DOHH2 (cell line): ENCODE results near the gene OVCA2.

Experiments used
- H3F3A ChIP-seq: fragments of 200-600 bp; sonication (generic), shearing (Covaris generic); 2 replicates; pipeline ENCODE4 v1.6.0; 2016; ENCODE audit warnings: antibody characterized with exemption, mild to moderate bottlenecking; ENCODE audit not compliant: control insufficient read depth, insufficient read depth
- H3K27ac ChIP-seq: fragments of 200-600 bp; sonication (generic); 2 replicates; pipeline ENCODE4 v1.5.1; 2014; ENCODE audit warnings: low read depth, mild to moderate bottlenecking, low read length, moderate library complexity
- H3K27me3 ChIP-seq: fragments of 200-600 bp; sonication (generic); 2 replicates; pipeline ENCODE4 v1.6.1; 2014; ENCODE audit warnings: mild to moderate bottlenecking, low read length, mixed read lengths; ENCODE audit not compliant: control insufficient read depth
- H3K36me3 ChIP-seq: fragments of 200-600 bp; sonication (generic); 2 replicates; pipeline ENCODE4 v1.6.1; 2014; ENCODE audit warnings: mild to moderate bottlenecking, low read length, moderate library complexity, mixed read lengths; ENCODE audit not compliant: control insufficient read depth
- H3K4me1 ChIP-seq: fragments of 200-600 bp; sonication (generic); 2 replicates; pipeline ENCODE4 v1.6.1; 2014; ENCODE audit warnings: mild to moderate bottlenecking, low read length, mixed read lengths; ENCODE audit not compliant: control insufficient read depth
- H3K4me2 ChIP-seq: fragments of 200-600 bp; sonication (generic); 2 replicates; pipeline ENCODE4 v1.6.0; 2014; ENCODE audit warnings: mild to moderate bottlenecking, low read length, moderate library complexity
- H3K4me3 ChIP-seq: fragments of 200-600 bp; sonication (generic); 2 replicates; pipeline ENCODE4 v1.5.1; 2014; ENCODE audit warnings: mild to moderate bottlenecking, low read length, mixed read lengths
- H3K79me2 ChIP-seq: fragments of 200-600 bp; sonication (generic); 2 replicates; pipeline ENCODE4 v1.6.1; 2014; ENCODE audit warnings: mild to moderate bottlenecking, low read length, mixed read lengths; ENCODE audit not compliant: control insufficient read depth
- H3K9me2 ChIP-seq: fragments of 200-600 bp; sonication (generic); replicated peaks from 2 replicates; pipeline ENCODE4 v1.6.1; 2014; ENCODE audit warnings: mild to moderate bottlenecking, low read length, mixed read lengths; ENCODE audit not compliant: control insufficient read depth
- H3K9me3 ChIP-seq: fragments of 200-600 bp; sonication (generic); 2 replicates; pipeline ENCODE4 v1.6.1; 2014; ENCODE audit warnings: antibody characterized with exemption, low read length, mixed read lengths; ENCODE audit not compliant: control insufficient read depth, insufficient read depth
- H4K20me1 ChIP-seq: fragments of 200-600 bp; sonication (generic); 2 replicates; pipeline ENCODE4 v1.6.0; 2014; ENCODE audit warnings: low read depth, mild to moderate bottlenecking, antibody characterized with exemption, low read length, moderate library complexity; ENCODE audit not compliant: control insufficient read depth, insufficient read depth
- CTCF ChIP-seq: fragments of 200-600 bp; sonication (generic); IDR thresholded peaks from one replicate; pipeline ENCODE4 v1.5.1; 2014; ENCODE audit warnings: antibody characterized with exemption, mild to moderate bottlenecking, low read depth, low read length; ENCODE audit not compliant: poor library complexity, severe bottlenecking
- EZH2phosphoT487 ChIP-seq: fragments of 200-600 bp; sonication (generic); IDR thresholded peaks from 2 replicates; pipeline ENCODE4 v1.6.1; 2017; ENCODE audit warnings: borderline replicate concordance, mild to moderate bottlenecking, antibody characterized with exemption, low read length, moderate library complexity, mixed read lengths

OVCA2 gene

GRCh38 chr17:2023692-2024571, 17.9 kb upstream of the OVCA2 start:
- Histone ChIP-seq H4K20me1 (no peaks in the 10 kb centered on the region; the same call in 1 of the 2 replicates), H3K4me2 (no peak overlapping the region), H3K4me3 (no peak overlapping the region), H3K27me3 (peaks cover 70% of the 10 kb centered on the region), H3K79me2 (no peaks in the 10 kb centered on the region), H3K36me3 (no peaks in the 10 kb centered on the region), H3K27ac (no peak overlapping the region), H3K9me3 (no peaks in the 10 kb centered on the region), H3K9me2 (no peaks in the 10 kb centered on the region), H3K4me1 (peaks cover 10% of the 10 kb centered on the region; the same call in 1 of the 2 replicates), H3F3A (no peaks in the 10 kb centered on the region)
- TF ChIP-seq CTCF: no peak
- no peak for TF ChIP-seq EZH2phosphoT487

GRCh38 chr17:2024572-2025219, 17.1 kb upstream of the OVCA2 start:
- Histone ChIP-seq H3K79me2 (no peaks in the 10 kb centered on the region), H3K9me2 (no peaks in the 10 kb centered on the region), H3K36me3 (no peaks in the 10 kb centered on the region), H3K4me1 (peaks cover 13% of the 10 kb centered on the region), H3K27me3 (peaks cover 64% of the 10 kb centered on the region), H3F3A (no peaks in the 10 kb centered on the region), H3K27ac (no peak overlapping the region), H4K20me1 (no peaks in the 10 kb centered on the region), H3K4me3 (peak overlapping the region; percentile 26; the same call in 1 of the 2 replicates), H3K9me3 (no peaks in the 10 kb centered on the region), H3K4me2 (peak overlapping the region; percentile 53)
- TF ChIP-seq CTCF: no peak
- peak; percentile 88 for TF ChIP-seq EZH2phosphoT487

GRCh38 chr17:2025220-2025621, 16.6 kb upstream of the OVCA2 start, which contains the start of gene RTN4RL1:
Gene RTN4RL1 (minus strand): TSS chr17:2025334. CDS start chr17:2024865, 469 bp downstream.
- Histone ChIP-seq H3K9me2 (no peaks in the 10 kb centered on the region), H3K9me3 (no peaks in the 10 kb centered on the region), H3K79me2 (peaks cover 1% of the 10 kb centered on the region; the same call in 1 of the 2 replicates), H3K27ac (no peak within 1 kb of the TSS), H3K4me1 (peaks cover 14% of the 10 kb centered on the region), H3K36me3 (no peaks in the 10 kb centered on the region), H3K4me3 (peak within 1 kb of the TSS; percentile 26; the same call in 1 of the 2 replicates), H3K4me2 (peak within 1 kb of the TSS; percentile 53), H3F3A (no peaks in the 10 kb centered on the region), H3K27me3 (peaks cover 58% of the 10 kb centered on the region), H4K20me1 (no peaks in the 10 kb centered on the region)
- TF ChIP-seq EZH2phosphoT487: no peak
- no peak for TF ChIP-seq CTCF
